HAP-1 (cell line): Measurements from ENCODE around the gene IQGAP2.
"Not testable (repeated sequence)": the region's sequence is repeated elsewhere in the genome, so short reads cannot be mapped to it uniquely, and the experiment has no call there.

Experiments used
- DNase-seq, 2 experiments: peaks; one replicate each; pipeline ENCODE4 v3.0.0-alpha.2; 2016 to 2020; ENCODE audit warnings: low spot score in 2 of 2
- H3K27me3 ChIP-seq: fragments of 250-450 bp; sonication (Bioruptor Pico); 2 replicates; pipeline ENCODE4 v1.5.1; 2020; ENCODE audit warnings: low read depth, mild to moderate bottlenecking, moderate library complexity
- H3K36me3 ChIP-seq: fragments of 250-450 bp; sonication (Bioruptor Pico); replicated peaks from 2 replicates; pipeline ENCODE4 v1.5.1; 2020; ENCODE audit warnings: mild to moderate bottlenecking
- H3K4me1 ChIP-seq: fragments of 250-450 bp; sonication (Bioruptor Pico); 2 replicates; pipeline ENCODE4 v1.5.1; 2020; ENCODE audit warnings: mild to moderate bottlenecking
- H3K4me3 ChIP-seq: fragments of 250-450 bp; sonication (Bioruptor Pico); 2 replicates; pipeline ENCODE4 v1.5.1; 2020; ENCODE audit warnings: mild to moderate bottlenecking, moderate library complexity
- H3K9me3 ChIP-seq: fragments of 250-450 bp; sonication (Bioruptor Pico); 2 replicates; pipeline ENCODE4 v1.5.1; 2020; ENCODE audit warnings: mild to moderate bottlenecking, moderate library complexity
- in situ Hi-C: fragments of 300-500 bp; cut with MboI; formaldehyde crosslinking; loops from 3 replicates; pipeline ENCODE4 v1.14.3; 2020; ENCODE audit warnings: low sequenced_read_pairs, inconsistent platforms, mixed read lengths

IQGAP2 gene

DNA sequence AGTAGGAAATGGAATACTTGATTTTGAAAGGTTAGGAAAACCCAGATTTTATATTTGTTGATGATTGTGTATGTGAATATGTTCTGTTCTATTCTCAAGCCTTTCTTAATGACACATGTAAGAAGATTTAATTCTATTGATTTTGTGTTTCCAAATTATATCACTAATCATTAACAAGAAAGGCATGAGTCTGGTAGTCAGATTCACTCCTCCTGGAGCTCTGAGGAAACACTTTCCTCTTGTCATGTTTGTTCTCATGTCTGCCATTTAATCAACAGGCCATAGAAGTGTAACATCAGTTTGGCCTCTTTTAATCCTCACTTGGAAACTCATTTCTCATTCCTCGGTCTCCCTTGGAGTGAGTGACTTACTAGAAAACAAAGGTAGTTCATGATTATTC is 272.3 kb downstream of the IQGAP2 start:
- no peaks in the 10 kb centered on the region for H3K9me3 ChIP-seq
- in situ Hi-C loops: no loop called here

DNA sequence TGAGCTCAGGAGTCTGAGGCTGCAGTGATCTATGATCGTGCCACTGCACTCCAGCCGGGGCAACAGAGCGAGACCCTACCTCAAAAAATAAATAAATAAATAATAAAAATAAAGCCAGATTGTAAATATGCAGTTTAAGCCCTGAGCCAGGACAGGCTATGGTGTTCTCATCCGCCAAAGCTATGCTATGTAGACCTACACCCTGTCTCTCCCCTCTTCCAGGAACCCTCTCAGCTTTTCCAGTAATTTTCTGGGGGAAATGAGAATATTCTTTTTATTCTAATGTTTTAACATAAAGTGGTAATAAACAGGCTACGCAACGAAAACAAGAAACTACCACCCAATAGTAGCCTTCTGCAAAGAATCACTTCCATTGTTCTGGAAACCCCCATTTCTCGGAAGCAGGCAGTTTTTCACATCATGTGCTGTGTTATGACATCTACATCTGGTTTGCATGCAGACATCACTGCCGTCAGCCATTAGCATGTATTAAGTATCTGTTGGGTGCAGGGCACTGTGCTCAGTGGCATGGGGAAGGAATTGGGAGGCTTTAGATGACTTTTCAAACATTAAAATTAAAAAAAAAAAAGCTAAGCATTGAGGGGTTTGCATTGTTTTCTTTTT is 274.9 kb downstream of the IQGAP2 start:
- Histone ChIP-seq H3K9me3 (no peaks in the 10 kb centered on the region), H3K36me3 (no peaks in the 10 kb centered on the region), H3K4me3 (no peak overlapping the region), H3K27me3 (no peaks in the 10 kb centered on the region), H3K4me1 (no peaks in the 10 kb centered on the region)
- in situ Hi-C loops: no loop called here
- no peak for DNase-seq

More for the DNA sequence above, 272.3 kb downstream of the IQGAP2 start:
- H3K27me3 ChIP-seq: no peaks in the 10 kb centered on the region
- H3K4me1 ChIP-seq: no peaks in the 10 kb centered on the region
- no peaks in the 10 kb centered on the region for H3K36me3 ChIP-seq
- DNase-seq: no peak
- no peak overlapping the region for H3K4me3 ChIP-seq

DNA sequence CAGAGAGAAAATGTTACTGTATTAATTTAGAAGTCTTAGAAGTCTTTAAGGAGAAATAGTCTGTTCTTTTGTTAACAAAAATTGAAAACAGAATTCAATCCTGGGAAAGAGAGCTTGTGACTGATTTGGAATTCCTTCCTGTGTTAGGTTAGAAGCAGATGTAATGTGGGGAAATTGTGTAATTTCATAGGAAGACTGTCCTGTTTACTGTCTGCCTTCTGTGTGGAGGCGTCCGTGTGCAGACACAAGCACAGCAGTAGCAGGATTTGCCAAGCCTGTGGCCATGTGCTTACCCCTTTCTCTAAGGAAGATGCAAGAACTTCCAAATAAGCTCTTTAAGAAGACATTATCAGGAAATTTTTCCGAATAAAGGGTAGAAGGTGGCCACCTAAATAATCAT is 276.1 kb downstream of the IQGAP2 start:
- in situ Hi-C loops: no loop called here
- DNase-seq: no peak
- Histone ChIP-seq H3K9me3 (no peaks in the 10 kb centered on the region), H3K36me3 (no peaks in the 10 kb centered on the region), H3K4me1 (no peaks in the 10 kb centered on the region), H3K27me3 (no peaks in the 10 kb centered on the region), H3K4me3 (no peak overlapping the region)

DNA sequence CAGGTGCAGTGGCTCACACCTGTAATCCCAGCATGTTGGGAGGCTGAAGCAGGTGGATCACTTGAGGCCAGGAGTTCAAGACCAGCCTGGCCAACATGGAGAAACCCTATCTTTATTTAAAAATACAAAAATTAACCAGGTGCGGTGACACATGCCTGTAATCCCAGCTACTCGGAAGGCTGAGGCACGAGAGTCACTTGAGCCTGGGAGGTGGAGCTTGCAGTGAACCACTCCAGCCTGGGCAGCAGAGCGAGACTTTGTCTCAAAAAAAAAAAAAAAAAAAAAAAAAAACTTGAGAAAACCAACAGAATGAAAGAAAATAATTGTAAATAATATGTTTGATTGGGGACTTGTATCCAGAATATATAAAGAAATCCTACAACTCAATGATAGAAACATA is 277.7 kb downstream of the IQGAP2 start:
- DNase-seq, in situ Hi-C loops, H3K4me3 ChIP-seq, H3K4me1 ChIP-seq, H3K27me3 ChIP-seq, H3K9me3 ChIP-seq, H3K36me3 ChIP-seq: not testable (repeated sequence)

DNA sequence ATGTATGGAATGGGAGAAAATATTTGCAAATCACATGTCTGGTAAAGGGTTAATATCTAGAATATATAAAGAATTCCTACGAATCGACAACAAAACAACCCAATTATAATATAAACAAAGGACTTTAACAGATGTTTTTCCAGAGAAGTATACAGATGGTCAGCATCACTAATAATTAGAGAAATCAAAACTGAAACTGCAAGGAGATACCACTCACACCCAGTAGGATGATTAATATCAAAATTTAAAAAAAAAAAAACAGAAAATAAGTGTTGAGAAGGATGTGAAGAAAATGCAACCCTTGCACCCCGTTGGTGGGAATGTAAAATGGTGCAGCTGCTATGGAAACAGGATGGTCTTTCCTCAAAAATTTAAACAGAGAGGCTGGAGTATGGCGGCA is 278.2 kb downstream of the IQGAP2 start:
- no peaks in the 10 kb centered on the region for H3K36me3 ChIP-seq
- no peak overlapping the region for H3K4me3 ChIP-seq
- H3K27me3 ChIP-seq: no peaks in the 10 kb centered on the region
- no peaks in the 10 kb centered on the region for H3K9me3 ChIP-seq
- no peak for DNase-seq
- in situ Hi-C loops: no loop called here
- H3K4me1 ChIP-seq: no peaks in the 10 kb centered on the region

DNA sequence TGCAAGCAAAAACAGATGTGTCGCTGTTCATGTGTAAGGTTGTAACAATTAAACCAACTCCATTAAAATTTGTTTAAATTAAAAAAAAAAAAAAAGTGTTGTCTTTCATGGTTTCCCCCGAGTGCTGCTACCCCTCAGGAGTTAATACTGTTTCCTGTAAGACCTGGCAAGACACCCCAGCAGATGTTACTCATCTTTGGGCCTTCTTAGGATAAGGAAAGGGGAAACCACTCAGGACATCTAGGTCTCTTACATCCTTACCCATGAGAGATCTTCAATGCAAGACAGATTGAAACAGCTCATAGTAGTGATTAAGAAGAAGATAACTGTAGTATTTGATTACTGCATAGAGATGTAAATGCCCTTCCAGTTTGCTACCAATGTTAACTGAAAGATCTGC is 279.3 kb downstream of the IQGAP2 start:
- in situ Hi-C loops: no loop called here
- no peaks in the 10 kb centered on the region for H3K4me1 ChIP-seq
- no peak for DNase-seq
- no peak overlapping the region for H3K4me3 ChIP-seq
- H3K27me3 ChIP-seq: no peaks in the 10 kb centered on the region
- no peaks in the 10 kb centered on the region for H3K36me3 ChIP-seq
- H3K9me3 ChIP-seq: no peaks in the 10 kb centered on the region

DNA sequence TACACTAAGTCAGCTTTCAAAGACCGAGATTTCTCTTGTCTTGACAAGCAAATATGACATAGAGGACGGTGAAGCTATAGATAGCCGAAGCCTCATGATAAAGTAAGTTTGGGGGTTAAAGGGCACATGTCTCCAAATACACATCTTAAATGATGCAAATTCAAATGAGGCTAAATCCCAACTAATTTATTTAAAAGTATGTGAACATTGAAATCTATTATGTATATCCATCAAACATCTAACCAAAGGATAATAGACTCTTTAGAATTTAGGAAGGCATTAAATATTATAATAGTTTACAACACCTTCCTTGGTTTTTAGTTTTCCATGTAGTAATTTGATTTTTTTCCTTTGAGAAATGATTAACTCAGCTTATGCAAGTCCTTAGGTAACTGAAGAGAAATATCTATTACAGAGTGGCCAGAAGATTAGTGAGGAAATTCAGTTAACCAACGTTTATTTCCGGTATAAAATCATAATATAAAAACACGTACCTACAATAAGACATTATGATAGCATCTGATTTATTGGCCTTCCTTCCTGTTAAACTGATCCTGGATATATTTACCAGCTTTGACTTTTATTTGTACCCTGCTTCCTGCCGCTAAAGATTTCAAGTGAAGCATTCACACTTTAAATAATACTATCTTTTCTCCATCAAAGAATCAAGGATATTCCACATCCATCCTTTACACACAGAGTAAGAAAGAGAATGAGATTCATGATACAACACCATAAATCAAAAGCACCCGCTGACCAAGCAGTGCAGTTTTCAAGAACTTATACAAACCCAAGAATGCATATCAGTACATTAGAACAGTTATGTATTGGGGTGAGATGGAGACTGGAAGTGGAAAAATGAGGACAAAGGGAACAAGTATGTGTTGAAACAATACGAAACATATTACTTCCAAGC is 281.0 kb downstream of the IQGAP2 start:
- Histone ChIP-seq H3K36me3 (no peaks in the 10 kb centered on the region), H3K4me3 (no peak overlapping the region), H3K4me1 (no peaks in the 10 kb centered on the region), H3K27me3 (no peaks in the 10 kb centered on the region), H3K9me3 (no peaks in the 10 kb centered on the region)
- DNase-seq: no peak
- in situ Hi-C loops: no loop called here

DNA sequence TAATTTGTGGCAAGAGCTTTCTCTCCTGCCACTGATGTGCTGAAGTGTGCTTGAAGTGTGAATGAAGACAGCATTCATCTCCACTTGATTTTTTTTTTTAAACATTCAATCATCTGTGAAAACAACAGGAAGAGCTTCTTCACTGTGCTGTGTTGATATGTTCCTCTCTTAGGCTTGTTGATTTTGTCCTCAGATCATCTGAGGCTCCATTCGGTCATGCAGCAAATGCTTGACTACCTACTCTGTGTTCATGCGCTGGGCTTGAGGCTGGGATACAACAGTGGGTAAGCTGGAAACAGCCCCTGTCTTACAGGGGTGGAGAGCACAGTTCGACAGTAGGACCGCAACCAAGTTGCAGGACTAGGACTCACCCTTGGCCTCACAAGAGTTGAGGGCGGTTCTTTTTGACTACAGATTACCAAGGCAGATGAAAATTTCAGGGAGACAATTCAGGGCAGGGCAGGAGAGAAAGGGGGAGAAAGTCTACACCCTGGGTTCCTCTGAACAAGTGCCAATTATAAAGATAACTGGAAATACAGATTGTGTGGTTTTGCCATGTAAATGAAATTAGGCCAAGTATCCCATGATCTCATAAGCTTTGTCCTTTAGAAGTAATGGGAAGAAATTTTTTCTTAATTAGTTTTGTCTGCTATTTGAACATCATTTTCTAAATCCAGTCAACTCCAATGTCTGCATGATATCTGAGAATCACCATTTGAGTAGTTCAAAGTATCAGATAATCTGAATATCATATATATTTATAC is 281.9 kb downstream of the IQGAP2 start:
- no peak for DNase-seq
- Histone ChIP-seq H3K27me3 (no peaks in the 10 kb centered on the region), H3K36me3 (no peaks in the 10 kb centered on the region), H3K4me1 (no peaks in the 10 kb centered on the region), H3K4me3 (no peak overlapping the region), H3K9me3 (no peaks in the 10 kb centered on the region)
- in situ Hi-C loops: no loop called here

DNA sequence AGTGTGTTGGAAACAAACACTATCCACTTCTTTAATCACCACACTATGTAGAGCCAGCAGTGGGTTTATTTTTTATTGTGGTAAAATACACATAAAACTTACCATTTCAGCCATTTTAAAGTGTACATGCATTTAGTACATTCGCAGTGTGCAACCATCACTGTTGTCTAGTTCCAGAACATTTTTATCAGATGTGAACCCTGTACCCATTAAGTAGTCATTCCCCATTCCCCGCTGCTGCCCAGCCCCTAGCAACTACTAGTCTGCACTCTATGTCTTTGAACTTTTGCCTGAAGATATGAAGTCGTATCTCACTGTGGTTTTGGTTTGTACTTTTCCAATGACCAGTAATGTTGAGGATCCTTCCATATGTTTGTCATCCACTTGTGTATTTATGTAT is 282.6 kb downstream of the IQGAP2 start:
- Histone ChIP-seq H3K4me1 (no peaks in the 10 kb centered on the region), H3K4me3 (no peak overlapping the region), H3K9me3 (no peaks in the 10 kb centered on the region), H3K36me3 (no peaks in the 10 kb centered on the region), H3K27me3 (no peaks in the 10 kb centered on the region)
- no peak for DNase-seq
- in situ Hi-C loops: no loop called here

DNA sequence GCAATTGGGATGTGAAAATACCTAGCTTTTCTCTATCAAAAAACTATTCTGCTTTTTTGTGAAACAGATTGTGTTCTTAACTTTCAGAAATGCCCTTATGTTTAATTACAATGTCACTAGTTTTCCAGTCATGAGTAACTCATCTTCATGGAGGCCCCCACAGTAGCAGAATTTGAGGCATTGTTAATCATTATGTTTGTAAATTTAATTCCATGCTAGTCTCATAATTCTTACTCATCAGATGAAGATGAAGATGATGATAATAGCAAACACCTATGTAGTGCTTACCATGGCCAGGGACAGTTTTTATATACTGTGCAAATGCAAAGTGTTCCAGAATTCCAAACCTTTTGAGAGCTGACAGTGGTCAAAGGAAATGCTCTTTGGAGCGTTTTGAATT is 285.1 kb downstream of the IQGAP2 start:
- no peak for DNase-seq
- Histone ChIP-seq H3K4me3 (no peak overlapping the region), H3K4me1 (no peaks in the 10 kb centered on the region), H3K36me3 (no peaks in the 10 kb centered on the region), H3K27me3 (no peaks in the 10 kb centered on the region), H3K9me3 (no peaks in the 10 kb centered on the region)
- in situ Hi-C loops: no loop called here

DNA sequence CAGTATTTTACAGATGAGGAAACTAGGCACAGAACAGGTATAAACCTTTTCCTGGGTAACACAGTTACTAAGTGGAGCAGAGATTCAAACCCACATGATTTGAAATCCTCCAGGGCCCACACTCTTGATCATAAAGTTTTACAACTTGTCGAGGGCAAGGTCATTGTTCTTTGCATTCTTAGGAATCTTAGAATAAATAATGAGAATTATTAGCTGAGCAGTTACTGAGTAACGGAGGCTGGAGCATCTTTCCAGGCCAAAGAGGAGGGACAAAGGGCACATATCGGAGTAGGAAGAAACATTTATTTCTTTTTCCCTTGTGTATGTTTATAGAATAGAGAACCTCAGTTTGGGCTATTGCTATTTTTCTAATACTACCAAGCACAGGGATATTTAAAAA is 285.8 kb downstream of the IQGAP2 start:
- in situ Hi-C loops: no loop called here
- Histone ChIP-seq H3K9me3 (no peaks in the 10 kb centered on the region), H3K27me3 (no peaks in the 10 kb centered on the region), H3K4me1 (no peaks in the 10 kb centered on the region), H3K4me3 (no peak overlapping the region), H3K36me3 (no peaks in the 10 kb centered on the region)
- DNase-seq: no peak

DNA sequence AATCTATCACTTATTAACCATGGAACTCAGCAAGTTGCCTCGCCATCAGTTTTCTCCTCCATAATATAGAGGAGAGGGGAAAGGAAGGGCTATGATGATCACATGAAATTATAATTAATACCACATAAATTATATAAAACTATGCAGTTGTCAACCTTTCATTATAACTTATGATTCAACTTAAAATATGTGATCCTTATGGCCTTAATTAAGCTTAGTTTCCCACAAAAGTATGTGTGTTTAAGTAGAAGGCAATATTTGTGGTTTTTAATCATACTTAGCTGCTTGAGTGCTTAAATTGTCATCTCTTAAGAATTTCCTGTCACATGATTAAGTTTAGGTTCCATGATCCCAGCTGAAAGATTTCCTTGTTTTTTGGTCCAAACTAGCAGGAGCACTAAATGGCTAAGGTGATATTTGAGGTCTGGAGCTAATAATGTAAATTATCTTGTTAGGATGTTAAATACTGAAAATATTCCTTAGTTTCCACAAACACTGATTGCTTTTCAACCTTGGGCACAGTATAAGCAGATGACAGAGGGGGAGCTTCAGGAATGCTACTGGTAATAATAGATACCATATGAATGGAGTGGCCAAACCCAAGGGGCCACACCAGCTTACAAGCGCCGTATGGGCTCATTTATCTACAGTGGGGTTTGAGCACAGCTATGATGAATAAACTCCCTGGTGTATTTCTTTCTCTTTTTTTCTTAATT is 286.4 kb downstream of the IQGAP2 start:
- H3K4me1 ChIP-seq: no peaks in the 10 kb centered on the region
- no peaks in the 10 kb centered on the region for H3K27me3 ChIP-seq
- H3K4me3 ChIP-seq: no peak overlapping the region
- in situ Hi-C loops: no loop called here
- H3K36me3 ChIP-seq: no peaks in the 10 kb centered on the region
- DNase-seq: no peak
- no peaks in the 10 kb centered on the region for H3K9me3 ChIP-seq

DNA sequence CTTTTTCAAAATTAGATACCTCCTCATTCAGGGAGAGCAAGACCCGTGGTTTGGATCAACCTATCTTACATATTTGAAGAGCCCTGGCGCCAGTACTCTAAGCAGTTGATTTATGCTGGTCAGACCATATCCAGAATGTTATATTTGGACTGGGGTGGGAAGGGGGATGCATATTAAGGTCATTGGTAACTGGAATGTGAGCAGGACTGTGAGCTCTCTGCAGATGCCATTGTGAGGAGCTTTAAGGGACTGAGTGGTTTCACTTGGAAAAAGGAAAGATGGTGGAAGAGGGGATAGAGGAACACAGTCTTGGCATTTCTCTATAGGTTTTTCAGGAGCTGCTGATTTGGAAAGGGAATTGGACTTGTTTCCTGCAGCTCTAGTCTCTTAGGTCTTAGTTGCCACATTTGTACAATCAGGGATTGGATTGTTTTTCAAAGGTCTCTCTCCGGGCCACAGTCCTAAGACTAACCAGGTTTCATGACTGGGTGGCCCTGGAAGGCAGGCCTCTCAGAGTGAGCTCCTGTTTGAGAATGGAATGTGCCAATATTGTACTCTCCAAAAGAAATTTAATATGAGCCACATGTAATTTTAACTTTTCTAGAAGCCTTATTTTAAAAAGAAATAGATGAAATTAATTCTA is 287.1 kb downstream of the IQGAP2 start:
- Histone ChIP-seq H3K36me3 (no peaks in the 10 kb centered on the region), H3K27me3 (no peaks in the 10 kb centered on the region), H3K4me1 (no peaks in the 10 kb centered on the region), H3K4me3 (no peak overlapping the region), H3K9me3 (no peaks in the 10 kb centered on the region)
- DNase-seq: no peak
- in situ Hi-C loops: no loop called here
